Ascending aorta (tissue), 2 donors: Measurements from ENCODE around the gene ARMC7. TPM values are rescaled to one million over a fixed set of nuclear protein-coding genes. Genes with fewer than 3 reads are reported as not detected.
A peak's percentile ranks its signal among the peaks of the same experiment; 100 is the strongest.
"Not testable (repeated sequence)": the region's sequence is repeated elsewhere in the genome, so short reads cannot be mapped to it uniquely, and the experiment has no call there.

Experiments used
- DNase-seq, 2 donors: peaks; one replicate each; pipeline ENCODE4 v3.0.0-alpha.2; 2019; ENCODE audit warnings: low spot score in 2 of 2
- H3K27ac ChIP-seq, 2 donors: fragments of 200-600 bp; sonication (generic); one replicate each; pipeline ENCODE4 v1.5.1; 2016 to 2017; ENCODE audit warnings: mild to moderate bottlenecking in 1 of 2
- H3K27me3 ChIP-seq: fragments of 200-600 bp; sonication (generic); one replicate; pipeline ENCODE4 v1.5.1; 2017
- H3K36me3 ChIP-seq, 2 donors: fragments of 200-600 bp; sonication (generic); one replicate each; pipeline ENCODE4 v1.5.1; 2016
- H3K4me1 ChIP-seq, 2 donors: fragments of 200-600 bp; sonication (generic); one replicate each; pipeline ENCODE4 v1.5.1; 2016 to 2017; ENCODE audit warnings: mild to moderate bottlenecking in 1 of 2
- H3K4me3 ChIP-seq, 2 donors: fragments of 200-600 bp; sonication (generic); one replicate each; pipeline ENCODE4 v1.5.1; 2016 to 2017; ENCODE audit warnings: mild to moderate bottlenecking in 1 of 2
- H3K9me3 ChIP-seq, 2 donors: fragments of 200-600 bp; sonication (generic); one replicate each; pipeline ENCODE4 v1.5.1; 2016
- intact Hi-C: fragments of 100-400 bp; cut with DNase I; formaldehyde crosslinking; loops from one replicate; pipeline ENCODE4 v1.15.1; 2023
- total RNA-seq: library from RNA; depleted of rRNA; stranded (reverse); fragments of >200 nt; gene quantifications from one replicate; pipeline ENCODE4 v1.1.0, GENCODE V29; 2016
- TF ChIP-seq, protein P1 (sequence below), 3 experiments: fragments of 200-600 bp in 2 of 3; fragments of 450-650 bp in 1 of 3; sonication (generic) in 2 of 3; IDR thresholded peaks; one replicate each; pipeline ENCODE4 v1.5.1; 2016 to 2019; ENCODE audit warnings: antibody characterized with exemption in 3 of 3, mild to moderate bottlenecking in 1 of 3, moderate library complexity in 1 of 3

The ARMC7 gene
- total RNA-seq, 1 donor from 2014 or later: 1.4 TPM

DNA sequence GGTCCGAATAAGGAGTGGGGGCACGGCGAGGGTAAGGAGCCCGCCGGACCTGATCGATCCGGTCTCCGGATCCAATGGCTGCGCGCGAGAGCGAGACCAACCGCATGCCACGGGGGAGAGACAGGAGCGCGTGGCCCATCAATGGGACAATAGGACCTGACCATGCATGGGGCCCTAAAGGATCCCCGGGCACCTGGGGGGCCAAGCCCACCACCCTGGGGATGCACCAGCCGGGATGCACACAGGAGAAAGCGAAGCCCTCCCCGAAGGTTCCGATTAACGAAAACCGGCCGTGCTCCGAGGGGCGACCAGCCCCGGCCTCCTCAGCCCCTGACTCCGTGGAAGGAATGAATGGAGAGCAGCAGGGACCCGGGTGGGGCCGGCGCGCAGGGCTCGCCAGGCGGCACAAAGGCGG lies 44.0 kb downstream of the ARMC7 start:
- H3K27me3 ChIP-seq: no peaks in the 10 kb centered on the region
- H3K4me3 ChIP-seq: peak overlapping the region; percentile 94 to 98
- intact Hi-C loops: loop anchor here (1.0 to 2.0 kb wide), 2 partner anchors 23 to 29 kb away; partner anchors contain the start of genes NT5C and SUMO2
- TF ChIP-seq, protein P1, sequence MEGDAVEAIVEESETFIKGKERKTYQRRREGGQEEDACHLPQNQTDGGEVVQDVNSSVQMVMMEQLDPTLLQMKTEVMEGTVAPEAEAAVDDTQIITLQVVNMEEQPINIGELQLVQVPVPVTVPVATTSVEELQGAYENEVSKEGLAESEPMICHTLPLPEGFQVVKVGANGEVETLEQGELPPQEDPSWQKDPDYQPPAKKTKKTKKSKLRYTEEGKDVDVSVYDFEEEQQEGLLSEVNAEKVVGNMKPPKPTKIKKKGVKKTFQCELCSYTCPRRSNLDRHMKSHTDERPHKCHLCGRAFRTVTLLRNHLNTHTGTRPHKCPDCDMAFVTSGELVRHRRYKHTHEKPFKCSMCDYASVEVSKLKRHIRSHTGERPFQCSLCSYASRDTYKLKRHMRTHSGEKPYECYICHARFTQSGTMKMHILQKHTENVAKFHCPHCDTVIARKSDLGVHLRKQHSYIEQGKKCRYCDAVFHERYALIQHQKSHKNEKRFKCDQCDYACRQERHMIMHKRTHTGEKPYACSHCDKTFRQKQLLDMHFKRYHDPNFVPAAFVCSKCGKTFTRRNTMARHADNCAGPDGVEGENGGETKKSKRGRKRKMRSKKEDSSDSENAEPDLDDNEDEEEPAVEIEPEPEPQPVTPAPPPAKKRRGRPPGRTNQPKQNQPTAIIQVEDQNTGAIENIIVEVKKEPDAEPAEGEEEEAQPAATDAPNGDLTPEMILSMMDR (IDR thresholded peaks at IDR 0.05): no peak
- DNase-seq: no peak
- H3K36me3 ChIP-seq: no peaks in the 10 kb centered on the region
- no peaks in the 10 kb centered on the region for H3K9me3 ChIP-seq
- H3K4me1 ChIP-seq: peaks cover 6% of the 10 kb centered on the region in 2 donors
- H3K27ac ChIP-seq: peak overlapping the region in 1 of 2 donors; percentile 69

DNA sequence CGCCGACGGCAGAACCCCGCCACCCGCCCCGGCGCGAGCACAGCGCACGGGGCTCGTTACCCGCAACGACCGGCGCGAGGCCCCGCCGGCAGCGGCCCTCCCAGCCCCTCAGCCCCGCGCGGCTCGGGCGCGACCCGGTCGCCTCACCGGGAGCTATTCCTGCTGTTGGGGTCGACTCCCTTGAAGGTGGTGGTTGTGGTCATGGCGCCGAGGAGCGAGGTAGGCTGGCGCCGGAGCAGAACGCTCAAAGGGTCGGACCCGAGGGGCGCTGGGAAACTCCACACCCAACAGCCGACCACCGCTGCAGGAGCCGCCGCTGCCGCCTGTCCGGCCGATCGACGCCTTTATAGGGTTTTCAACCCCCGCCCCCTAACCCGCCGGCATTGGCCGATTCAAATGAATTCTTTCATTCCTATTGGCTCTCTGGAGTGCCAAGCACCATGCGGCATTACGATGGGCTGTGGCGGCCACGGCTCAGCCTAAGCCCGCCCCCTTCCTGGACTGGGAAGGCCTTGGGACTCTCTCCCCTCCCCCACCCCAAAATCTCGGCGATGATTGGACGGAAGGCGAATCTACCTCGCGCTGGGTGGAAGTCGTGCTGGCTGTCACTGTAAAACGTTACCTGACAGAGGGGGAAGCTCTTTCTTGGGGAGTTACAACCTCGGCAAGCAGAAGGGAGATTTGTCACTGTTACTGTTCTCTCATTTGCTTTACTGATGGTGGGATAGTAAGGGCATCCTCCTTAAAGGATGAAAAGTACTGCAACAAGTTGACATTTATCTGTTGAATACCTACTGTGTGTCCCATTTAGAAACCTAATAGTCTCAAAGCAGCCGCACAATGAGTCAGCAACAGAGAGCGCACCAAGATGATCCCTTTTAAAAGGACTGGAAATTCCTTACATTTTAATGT lies 44.7 kb downstream of the ARMC7 start, which contains the start of gene JPT1:
JPT1 (minus strand) TSS at position 318 of the 912 bp plus-strand sequence; CDS start at position 203, 115 bp downstream.
- Histone ChIP-seq H3K4me3 (peak within 1 kb of the TSS; percentile 94 to 98), H3K9me3 (no peaks in the 10 kb centered on the region), H3K36me3 (no peaks in the 10 kb centered on the region), H3K4me1 (peaks cover 6% of the 10 kb centered on the region in 2 donors), H3K27ac (peak within 1 kb of the TSS; percentile 51 to 69), H3K27me3 (no peaks in the 10 kb centered on the region)
- TF ChIP-seq, protein P1 (IDR thresholded peaks at IDR 0.05): peak in 1 of 3 experiments; percentile 14
- intact Hi-C loops: loop anchor here (1.0 to 2.0 kb wide), 2 partner anchors 24 to 28 kb away; partner anchors contain the start of genes NT5C and SUMO2
- DNase-seq: peak; percentile 95 to 99

DNA sequence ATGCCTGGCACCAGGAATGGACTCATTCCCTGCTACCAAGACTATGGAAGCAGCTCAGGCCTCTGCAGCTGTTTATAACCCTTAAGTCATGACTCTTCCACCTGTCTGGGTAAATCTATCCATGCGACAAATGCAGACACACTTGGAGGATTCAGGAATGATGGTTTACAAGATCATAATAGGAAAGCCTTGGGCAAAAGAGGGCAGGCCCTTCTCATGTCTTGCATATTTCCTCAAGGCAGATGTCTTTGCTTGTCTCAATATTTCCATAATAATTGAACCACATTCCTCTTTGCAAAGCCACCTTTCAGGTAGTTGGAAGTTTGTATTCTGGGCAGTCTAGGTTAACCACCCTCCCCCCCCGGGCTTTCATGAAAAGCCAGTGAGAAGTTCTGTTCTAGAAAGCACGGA lies 45.4 kb downstream of the ARMC7 start:
- intact Hi-C loops: loop anchor here (2.0 kb wide), 1 partner anchor 24 kb away; the partner anchor contains the start of gene NT5C
- no peak overlapping the region for H3K27ac ChIP-seq
- no peak overlapping the region for H3K4me3 ChIP-seq
- H3K9me3 ChIP-seq: no peaks in the 10 kb centered on the region
- DNase-seq: no peak
- no peaks in the 10 kb centered on the region for H3K36me3 ChIP-seq
- H3K4me1 ChIP-seq: peaks cover 6% of the 10 kb centered on the region in 2 donors
- TF ChIP-seq, protein P1 (IDR thresholded peaks at IDR 0.05): no peak
- H3K27me3 ChIP-seq: no peaks in the 10 kb centered on the region

DNA sequence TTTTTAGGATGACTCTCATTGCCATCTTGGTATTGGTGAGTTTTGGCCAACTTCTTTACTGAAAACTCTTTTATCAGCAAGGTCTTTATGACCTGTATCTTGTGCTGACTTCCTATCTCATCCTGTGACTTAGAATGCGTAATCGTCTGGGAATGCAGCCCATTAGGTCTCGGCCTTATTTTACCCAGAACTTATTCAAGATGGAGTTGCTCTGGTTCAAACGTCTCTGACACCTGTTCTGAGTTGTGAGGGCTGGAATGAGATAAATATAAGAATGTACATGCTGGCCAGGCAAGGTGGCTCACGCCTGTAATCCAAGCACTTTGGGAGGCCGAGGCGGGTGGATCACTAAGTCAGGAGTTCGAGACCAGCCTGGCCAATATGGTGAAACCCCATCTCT lies 48.7 kb downstream of the ARMC7 start:
- H3K4me1 ChIP-seq, H3K27ac ChIP-seq, H3K36me3 ChIP-seq, intact Hi-C loops, H3K9me3 ChIP-seq, DNase-seq, H3K4me3 ChIP-seq, H3K27me3 ChIP-seq: not testable (repeated sequence)

DNA sequence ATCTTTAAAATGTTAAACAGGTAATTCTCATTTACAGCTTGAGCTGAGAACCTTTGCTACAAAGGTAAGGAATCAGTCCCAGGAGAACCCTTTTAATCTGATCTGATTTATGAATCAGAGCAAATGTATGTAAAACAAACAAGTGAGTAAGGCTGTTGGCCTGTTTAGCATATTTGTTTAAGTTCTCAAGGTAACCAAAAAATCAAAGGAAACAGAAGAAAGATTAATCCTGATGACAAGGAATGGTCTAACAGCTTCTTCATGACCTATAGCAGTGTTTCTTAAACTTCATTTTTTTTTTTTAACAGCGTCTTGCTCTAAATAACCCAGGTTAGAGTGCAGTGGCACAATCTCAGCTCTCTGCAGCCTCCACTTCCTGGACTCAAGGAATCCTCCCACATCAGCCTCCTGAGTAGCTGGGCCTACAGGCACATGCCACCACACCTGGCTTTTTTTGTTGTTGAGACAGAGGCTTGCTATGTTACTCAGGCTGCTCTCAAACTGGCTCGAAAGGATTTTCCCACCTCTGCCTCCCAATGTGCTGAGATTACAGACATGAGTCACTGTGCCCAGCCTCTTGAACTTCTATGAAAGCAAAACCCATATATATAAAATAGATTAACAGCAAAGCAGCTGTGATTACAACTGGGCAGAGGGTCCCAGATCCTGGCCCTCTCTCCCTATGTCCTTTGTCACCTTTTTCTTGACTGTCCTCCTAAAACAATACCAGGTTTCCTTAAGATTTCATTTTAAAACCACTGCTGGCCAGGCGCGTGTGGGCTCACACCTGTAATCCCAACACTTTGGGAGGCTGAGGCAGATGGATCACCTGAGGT lies 49.6 kb downstream of the ARMC7 start:
- intact Hi-C loops: no loop called here
- TF ChIP-seq, protein P1 (IDR thresholded peaks at IDR 0.05): no peak
- peaks cover 3 to 8% of the 10 kb centered on the region in 2 donors for H3K36me3 ChIP-seq
- H3K27ac ChIP-seq: no peak overlapping the region
- H3K4me3 ChIP-seq: no peak overlapping the region
- H3K27me3 ChIP-seq: no peaks in the 10 kb centered on the region
- no peaks in the 10 kb centered on the region for H3K4me1 ChIP-seq
- H3K9me3 ChIP-seq: no peaks in the 10 kb centered on the region
- DNase-seq: no peak
